ENCODE measurements around the gene SCAPER. TPM values are rescaled to one million over a fixed set of nuclear protein-coding genes. Genes with fewer than 3 reads are reported as not detected.
A peak's percentile ranks its signal among the peaks of the same experiment; 100 is the strongest.

SCAPER gene
- polyA plus RNA-seq, 2 of the 4 experiments (the other 2 are of a cell fraction): 4.9 to 5.5 TPM

GRCh38 chr15:76447728-76448441, 457.3 kb downstream of the SCAPER start (continued):
- TF ChIP-seq CEBPB (IDR thresholded peaks at IDR 0.05) (no peak), HEYL (CRISPR knock-in tag; IDR thresholded peaks at IDR 0.05) (no peak), HOXA7 (CRISPR knock-in tag; IDR thresholded peaks at IDR 0.05) (no peak)

DNA sequence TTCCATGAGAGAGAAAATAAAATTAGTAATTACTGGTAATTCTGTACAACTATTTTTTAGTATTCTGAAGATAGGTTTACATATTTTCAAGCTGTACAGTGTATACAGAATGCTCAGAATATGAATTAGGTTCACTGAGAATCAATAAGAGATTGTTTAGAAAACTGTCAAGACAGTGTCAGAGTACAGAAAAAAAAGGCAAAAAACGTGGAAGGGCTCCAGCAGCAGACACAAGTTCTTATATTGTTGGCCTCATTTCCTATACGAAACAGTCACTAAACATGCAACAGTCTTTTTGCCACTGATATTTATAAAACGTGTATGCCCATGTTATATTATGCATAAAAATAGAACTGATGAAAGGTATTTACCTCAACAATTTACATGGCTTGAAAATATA, 464.7 kb downstream of the SCAPER start:
- ChIA-PET POLR2A (no interaction called here), CTCF (interaction anchor here (0.6 to 1.6 kb wide), 2 partner anchors 52 to 181 kb away, joined by 3 read pairs; no protein-coding TSS in a partner anchor)
- FAIRE-seq (no peak), ATAC-seq (no peak), DNase-seq (ENCODE audit: low read depth in 1 of 2, low spot score in 1 of 2) (no peak)
- Histone ChIP-seq H3K4me2 (no peak overlapping the region), H3K27ac (no peak overlapping the region), H3K9me3 (no peaks in the 10 kb centered on the region), H3K4me1 (no peaks in the 10 kb centered on the region), H3K4me3 (no peak overlapping the region)
- 33% methylated on average over 3 of the region's 3 CpGs for WGBS (ENCODE audit: missing lambda C conversion rate)
- TF ChIP-seq HEYL (CRISPR knock-in tag; IDR thresholded peaks at IDR 0.05): no peak
- TF ChIP-seq SREBF2 (IDR thresholded peaks at IDR 0.05): no peak
- no peak for TF ChIP-seq JUN (IDR thresholded peaks at IDR 0.05)
- TF ChIP-seq USF2 (IDR thresholded peaks at IDR 0.05): no peak
- no peak for TF ChIP-seq HOXB5 (CRISPR knock-in tag; IDR thresholded peaks at IDR 0.05)
- no peak for TF ChIP-seq RARB (CRISPR knock-in tag; IDR thresholded peaks at IDR 0.05)
- TF ChIP-seq, protein P1, sequence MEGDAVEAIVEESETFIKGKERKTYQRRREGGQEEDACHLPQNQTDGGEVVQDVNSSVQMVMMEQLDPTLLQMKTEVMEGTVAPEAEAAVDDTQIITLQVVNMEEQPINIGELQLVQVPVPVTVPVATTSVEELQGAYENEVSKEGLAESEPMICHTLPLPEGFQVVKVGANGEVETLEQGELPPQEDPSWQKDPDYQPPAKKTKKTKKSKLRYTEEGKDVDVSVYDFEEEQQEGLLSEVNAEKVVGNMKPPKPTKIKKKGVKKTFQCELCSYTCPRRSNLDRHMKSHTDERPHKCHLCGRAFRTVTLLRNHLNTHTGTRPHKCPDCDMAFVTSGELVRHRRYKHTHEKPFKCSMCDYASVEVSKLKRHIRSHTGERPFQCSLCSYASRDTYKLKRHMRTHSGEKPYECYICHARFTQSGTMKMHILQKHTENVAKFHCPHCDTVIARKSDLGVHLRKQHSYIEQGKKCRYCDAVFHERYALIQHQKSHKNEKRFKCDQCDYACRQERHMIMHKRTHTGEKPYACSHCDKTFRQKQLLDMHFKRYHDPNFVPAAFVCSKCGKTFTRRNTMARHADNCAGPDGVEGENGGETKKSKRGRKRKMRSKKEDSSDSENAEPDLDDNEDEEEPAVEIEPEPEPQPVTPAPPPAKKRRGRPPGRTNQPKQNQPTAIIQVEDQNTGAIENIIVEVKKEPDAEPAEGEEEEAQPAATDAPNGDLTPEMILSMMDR (IDR thresholded peaks at IDR 0.05): no peak
- TF ChIP-seq, protein P2, sequence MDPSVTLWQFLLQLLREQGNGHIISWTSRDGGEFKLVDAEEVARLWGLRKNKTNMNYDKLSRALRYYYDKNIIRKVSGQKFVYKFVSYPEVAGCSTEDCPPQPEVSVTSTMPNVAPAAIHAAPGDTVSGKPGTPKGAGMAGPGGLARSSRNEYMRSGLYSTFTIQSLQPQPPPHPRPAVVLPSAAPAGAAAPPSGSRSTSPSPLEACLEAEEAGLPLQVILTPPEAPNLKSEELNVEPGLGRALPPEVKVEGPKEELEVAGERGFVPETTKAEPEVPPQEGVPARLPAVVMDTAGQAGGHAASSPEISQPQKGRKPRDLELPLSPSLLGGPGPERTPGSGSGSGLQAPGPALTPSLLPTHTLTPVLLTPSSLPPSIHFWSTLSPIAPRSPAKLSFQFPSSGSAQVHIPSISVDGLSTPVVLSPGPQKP (IDR thresholded peaks at IDR 0.05; ENCODE audit: low read depth, low read length): no peak
- no peak for TF ChIP-seq FOSL2 (IDR thresholded peaks at IDR 0.05)
- no peak for TF ChIP-seq FOSL2 (CRISPR knock-in tag; IDR thresholded peaks at IDR 0.05)
- TF ChIP-seq KDM5A (IDR thresholded peaks at IDR 0.05): no peak
- no peak for TF ChIP-seq MAZ (IDR thresholded peaks at IDR 0.05; ENCODE audit: borderline replicate concordance, low read depth, low read length)

- FAIRE-seq (no peak), DNase-seq (ENCODE audit: low read depth in 1 of 2, low spot score in 1 of 2) (no peak), ATAC-seq (no peak)
- TF ChIP-seq POLR2A (IDR thresholded peaks at IDR 0.05; ENCODE audit: low read length) (peak; percentile 8; the same call in 1 of the 2 replicates), KDM5A (IDR thresholded peaks at IDR 0.05) (no peak), PHF8 (IDR thresholded peaks at IDR 0.05; ENCODE audit: borderline replicate concordance, low read depth) (no peak)
- ChIA-PET POLR2A (no interaction called here), CTCF (no interaction called here)
- Histone ChIP-seq H3K4me3 (no peak overlapping the region), H3K9me3 (no peaks in the 10 kb centered on the region), H3K4me2 (no peak overlapping the region), H3K27ac (no peak overlapping the region), H3K4me1 (no peaks in the 10 kb centered on the region)
Measured at GRCh38 chr15:76439542-76439941, 465.6 kb downstream of the SCAPER start.

- Histone ChIP-seq H3K27ac (no peak overlapping the region), H3K9me3 (no peaks in the 10 kb centered on the region), H3K4me3 (no peak overlapping the region), H3K4me1 (0 out of 3 replicates have a peak, but pooled peaks cover 4% of the 10 kb centered on the region), H3K4me2 (no peak overlapping the region)
- ATAC-seq (no peak), FAIRE-seq (no peak), DNase-seq (ENCODE audit: low read depth in 1 of 2, low spot score in 1 of 2) (no peak)
- 32% methylated on average over 3 of the region's 3 CpGs for WGBS (ENCODE audit: missing lambda C conversion rate)
- CTCF ChIA-PET: interaction anchor here (1.3 kb wide), 1 partner anchor 13 kb away, joined by 3 read pairs; no protein-coding TSS in a partner anchor
- POLR2A ChIA-PET: no interaction called here
- no peak for TF ChIP-seq FOSL2 (IDR thresholded peaks at IDR 0.05)
- no peak for TF ChIP-seq FOSL2 (CRISPR knock-in tag; IDR thresholded peaks at IDR 0.05)
- no peak for TF ChIP-seq JUN (IDR thresholded peaks at IDR 0.05)
- no peak for TF ChIP-seq RCOR1 (IDR thresholded peaks at IDR 0.05; ENCODE audit: low read depth, low read length)
- TF ChIP-seq, protein P3, sequence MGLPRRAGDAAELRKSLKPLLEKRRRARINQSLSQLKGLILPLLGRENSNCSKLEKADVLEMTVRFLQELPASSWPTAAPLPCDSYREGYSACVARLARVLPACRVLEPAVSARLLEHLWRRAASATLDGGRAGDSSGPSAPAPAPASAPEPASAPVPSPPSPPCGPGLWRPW (IDR thresholded peaks at IDR 0.05): no peak
- TF ChIP-seq, protein P4, sequence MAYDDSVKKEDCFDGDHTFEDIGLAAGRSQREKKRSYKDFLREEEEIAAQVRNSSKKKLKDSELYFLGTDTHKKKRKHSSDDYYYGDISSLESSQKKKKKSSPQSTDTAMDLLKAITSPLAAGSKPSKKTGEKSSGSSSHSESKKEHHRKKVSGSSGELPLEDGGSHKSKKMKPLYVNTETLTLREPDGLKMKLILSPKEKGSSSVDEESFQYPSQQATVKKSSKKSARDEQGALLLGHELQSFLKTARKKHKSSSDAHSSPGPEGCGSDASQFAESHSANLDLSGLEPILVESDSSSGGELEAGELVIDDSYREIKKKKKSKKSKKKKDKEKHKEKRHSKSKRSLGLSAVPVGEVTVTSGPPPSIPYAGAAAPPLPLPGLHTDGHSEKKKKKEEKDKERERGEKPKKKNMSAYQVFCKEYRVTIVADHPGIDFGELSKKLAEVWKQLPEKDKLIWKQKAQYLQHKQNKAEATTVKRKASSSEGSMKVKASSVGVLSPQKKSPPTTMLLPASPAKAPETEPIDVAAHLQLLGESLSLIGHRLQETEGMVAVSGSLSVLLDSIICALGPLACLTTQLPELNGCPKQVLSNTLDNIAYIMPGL (CRISPR knock-in tag; IDR thresholded peaks at IDR 0.05; ENCODE audit: borderline replicate concordance): no peak
- no peak for TF ChIP-seq FOSB (CRISPR knock-in tag; IDR thresholded peaks at IDR 0.05)
- TF ChIP-seq, protein P2 (IDR thresholded peaks at IDR 0.05; ENCODE audit: low read depth, low read length): no peak
Measured at GRCh38 chr15:76433798-76434400, 471.2 kb downstream of the SCAPER start.

Measured in A549 (cell line).